ENCODE measurements around the gene LRRC58.
A peak's percentile ranks its signal among the peaks of the same experiment; 100 is the strongest.
"Not testable (repeated sequence)": the region's sequence is repeated elsewhere in the genome, so short reads cannot be mapped to it uniquely, and the experiment has no call there.

The LRRC58 gene

GRCh38 chr3:120302361-120302760 is 46.8 kb downstream of the LRRC58 start:
- H3K4me1 ChIP-seq = no peaks in the 10 kb centered on the region
- no peak overlapping the region for H3K27ac ChIP-seq
- H3K9me3 ChIP-seq = no peaks in the 10 kb centered on the region
- no peaks in the 10 kb centered on the region for H3K27me3 ChIP-seq
- H3K4me3 ChIP-seq = no peak overlapping the region
- DNase-seq = peak in 1 of 2 donors; percentile 43
- intact Hi-C loops (cut with DNase I; ENCODE audit: low total_unique reads) = no loop called here
- TF ChIP-seq, protein P1, sequence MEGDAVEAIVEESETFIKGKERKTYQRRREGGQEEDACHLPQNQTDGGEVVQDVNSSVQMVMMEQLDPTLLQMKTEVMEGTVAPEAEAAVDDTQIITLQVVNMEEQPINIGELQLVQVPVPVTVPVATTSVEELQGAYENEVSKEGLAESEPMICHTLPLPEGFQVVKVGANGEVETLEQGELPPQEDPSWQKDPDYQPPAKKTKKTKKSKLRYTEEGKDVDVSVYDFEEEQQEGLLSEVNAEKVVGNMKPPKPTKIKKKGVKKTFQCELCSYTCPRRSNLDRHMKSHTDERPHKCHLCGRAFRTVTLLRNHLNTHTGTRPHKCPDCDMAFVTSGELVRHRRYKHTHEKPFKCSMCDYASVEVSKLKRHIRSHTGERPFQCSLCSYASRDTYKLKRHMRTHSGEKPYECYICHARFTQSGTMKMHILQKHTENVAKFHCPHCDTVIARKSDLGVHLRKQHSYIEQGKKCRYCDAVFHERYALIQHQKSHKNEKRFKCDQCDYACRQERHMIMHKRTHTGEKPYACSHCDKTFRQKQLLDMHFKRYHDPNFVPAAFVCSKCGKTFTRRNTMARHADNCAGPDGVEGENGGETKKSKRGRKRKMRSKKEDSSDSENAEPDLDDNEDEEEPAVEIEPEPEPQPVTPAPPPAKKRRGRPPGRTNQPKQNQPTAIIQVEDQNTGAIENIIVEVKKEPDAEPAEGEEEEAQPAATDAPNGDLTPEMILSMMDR (IDR thresholded peaks at IDR 0.05) = no peak
- H3K36me3 ChIP-seq = no peaks in the 10 kb centered on the region

DNA sequence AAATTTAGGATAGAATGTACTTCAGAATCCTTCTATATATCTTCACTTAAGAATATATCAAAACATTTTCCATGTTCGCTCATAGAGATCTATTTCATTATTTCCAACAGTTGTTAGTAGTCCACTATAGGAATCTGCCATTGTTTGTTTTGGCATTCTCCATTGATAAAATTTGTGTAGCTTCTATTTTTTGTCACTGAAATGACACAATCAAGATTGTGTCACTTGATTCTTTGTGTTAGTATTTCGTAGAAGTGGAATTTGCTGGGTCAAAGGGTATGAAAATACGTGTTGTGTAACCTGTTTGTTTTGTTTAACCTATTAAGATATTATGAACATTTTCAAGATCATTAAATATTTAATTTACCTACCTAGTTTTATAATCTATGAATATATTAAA is 48.2 kb downstream of the LRRC58 start:
- intact Hi-C loops (cut with DNase I; ENCODE audit: low total_unique reads) = no loop called here
- Histone ChIP-seq H3K36me3 (no peaks in the 10 kb centered on the region), H3K4me3 (no peak overlapping the region), H3K4me1 (no peaks in the 10 kb centered on the region), H3K27me3 (no peaks in the 10 kb centered on the region), H3K27ac (no peak overlapping the region), H3K9me3 (no peaks in the 10 kb centered on the region)
- TF ChIP-seq, protein P1 (IDR thresholded peaks at IDR 0.05) = no peak
- DNase-seq = no peak

DNA sequence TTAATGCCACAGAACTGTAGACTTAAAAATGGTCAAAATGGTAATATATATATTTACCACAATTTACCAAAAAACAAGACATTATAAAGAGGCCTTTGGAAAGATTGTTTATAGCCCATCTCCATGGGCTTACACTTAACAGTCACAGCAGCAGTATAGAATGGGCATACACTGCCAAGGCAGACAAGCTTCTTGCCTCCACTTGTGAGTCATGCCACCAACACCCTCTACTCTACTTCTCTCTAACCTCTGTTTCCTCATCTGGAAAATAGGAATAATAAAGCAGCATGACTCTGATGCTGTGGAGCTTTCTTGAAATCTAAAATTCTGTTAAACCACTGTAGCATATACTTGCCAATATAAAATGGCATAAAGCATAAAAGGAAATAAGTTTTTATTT is 49.8 kb downstream of the LRRC58 start:
- H3K27ac ChIP-seq = no peak overlapping the region

GRCh38 chr3:120298996-120299395 is 50.2 kb downstream of the LRRC58 start:
- no peak overlapping the region for H3K4me3 ChIP-seq
- no peak for DNase-seq
- H3K27me3 ChIP-seq = no peaks in the 10 kb centered on the region
- intact Hi-C loops (cut with DNase I; ENCODE audit: low total_unique reads) = no loop called here
- H3K4me1 ChIP-seq = no peaks in the 10 kb centered on the region
- TF ChIP-seq, protein P1 (IDR thresholded peaks at IDR 0.05) = no peak
- H3K36me3 ChIP-seq = no peaks in the 10 kb centered on the region
- no peaks in the 10 kb centered on the region for H3K9me3 ChIP-seq
- no peak overlapping the region for H3K27ac ChIP-seq

More for the DNA sequence above, 49.8 kb downstream of the LRRC58 start:
- TF ChIP-seq, protein P1 (IDR thresholded peaks at IDR 0.05) = no peak
- DNase-seq = no peak
- intact Hi-C loops (cut with DNase I; ENCODE audit: low total_unique reads) = no loop called here
- no peaks in the 10 kb centered on the region for H3K36me3 ChIP-seq
- H3K4me3 ChIP-seq = no peak overlapping the region
- H3K4me1 ChIP-seq = no peaks in the 10 kb centered on the region
- no peaks in the 10 kb centered on the region for H3K27me3 ChIP-seq
- no peaks in the 10 kb centered on the region for H3K9me3 ChIP-seq

DNA sequence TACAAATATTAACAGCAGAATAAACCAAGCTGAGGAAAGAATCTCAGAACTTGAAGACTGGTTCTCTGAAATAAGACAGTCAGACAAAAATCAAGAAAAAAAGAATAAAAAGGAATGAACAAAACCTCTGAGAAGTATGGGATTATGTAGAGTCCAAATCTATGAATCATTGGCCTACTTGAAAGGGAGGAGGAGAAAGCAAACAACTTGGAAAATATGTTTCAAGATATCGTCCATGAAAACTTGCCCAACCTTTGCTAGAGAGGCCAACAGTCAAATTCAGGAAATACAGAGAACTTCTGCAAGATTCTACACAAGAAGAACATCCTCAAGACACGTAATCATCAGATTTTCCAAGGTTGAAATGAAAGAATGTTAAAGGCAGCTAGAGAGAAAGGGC is 57.6 kb downstream of the LRRC58 start:
- H3K4me1 ChIP-seq; H3K27me3 ChIP-seq; DNase-seq; H3K27ac ChIP-seq; intact Hi-C loops (cut with DNase I; ENCODE audit: low total_unique reads); H3K4me3 ChIP-seq; H3K36me3 ChIP-seq: not testable (repeated sequence)
- H3K9me3 ChIP-seq = peaks cover 0 to 11% (median 10%) of the 10 kb centered on the region in 3 donors

DNA sequence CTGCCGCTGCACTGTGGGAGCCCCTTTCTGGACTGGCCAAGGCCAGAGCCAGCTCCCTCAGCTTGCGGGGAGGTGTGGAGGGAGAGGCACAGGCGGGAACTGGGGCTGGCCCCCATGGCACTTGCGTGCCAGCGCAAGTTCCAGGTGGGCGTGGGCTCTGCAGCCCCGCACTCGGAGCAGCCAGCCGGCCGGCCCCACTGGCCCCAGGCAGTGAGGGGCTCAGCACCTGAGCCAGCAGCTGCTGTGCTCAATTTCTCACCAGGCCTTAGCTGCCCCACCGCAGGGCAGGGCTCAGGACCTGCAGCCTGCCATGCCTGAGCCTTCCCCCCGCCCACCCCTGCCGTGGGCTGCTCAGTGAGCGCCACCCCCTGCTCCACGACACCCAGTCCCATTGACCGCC is 59.5 kb downstream of the LRRC58 start:
- no peak for DNase-seq
- peaks cover 0 to 11% (median 10%) of the 10 kb centered on the region in 3 donors for H3K9me3 ChIP-seq
- no peak overlapping the region for H3K4me3 ChIP-seq
- intact Hi-C loops (cut with DNase I; ENCODE audit: low total_unique reads) = no loop called here
- no peaks in the 10 kb centered on the region for H3K27me3 ChIP-seq
- peaks cover 0 to 8% (median 6%) of the 10 kb centered on the region in 4 donors for H3K4me1 ChIP-seq
- TF ChIP-seq, protein P1 (IDR thresholded peaks at IDR 0.05) = no peak
- H3K36me3 ChIP-seq = no peaks in the 10 kb centered on the region
- H3K27ac ChIP-seq = no peak overlapping the region

Measured in tibial artery (tissue), 4 donors.